Fibroblast of peridontal ligament (primary cell): ENCODE data around the gene NKAIN4.

ENCODE experiments used
- DNase-seq: peaks from one replicate; pipeline ENCODE4 v3.0.0-alpha.2; 2010; ENCODE audit errors: extremely low read depth

Gene NKAIN4

DNA sequence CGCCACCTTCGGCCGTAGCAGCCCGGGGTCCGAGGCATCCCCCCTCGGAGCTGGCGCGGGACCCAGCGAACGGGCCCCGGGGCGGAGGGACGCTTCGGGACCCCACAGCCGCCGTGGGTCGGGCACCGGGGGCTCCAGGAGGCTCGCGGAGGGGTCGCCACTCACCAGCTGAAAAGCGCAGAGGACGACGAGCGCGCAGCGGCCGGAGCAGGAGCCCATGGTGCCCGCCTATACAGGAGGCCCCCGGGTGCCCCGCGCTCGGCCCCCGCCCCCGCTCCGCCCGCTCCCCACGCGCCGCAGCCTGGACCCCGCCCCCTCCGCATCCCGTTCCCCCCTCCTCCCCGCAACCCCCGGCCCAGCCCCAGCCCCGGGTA is at the start of gene NKAIN4:
TSS of gene NKAIN4 (minus strand) at position 232 of the 374 bp plus-strand sequence. CDS start at position 219, 13 bp downstream.
- DNase-seq, result no peak

DNA sequence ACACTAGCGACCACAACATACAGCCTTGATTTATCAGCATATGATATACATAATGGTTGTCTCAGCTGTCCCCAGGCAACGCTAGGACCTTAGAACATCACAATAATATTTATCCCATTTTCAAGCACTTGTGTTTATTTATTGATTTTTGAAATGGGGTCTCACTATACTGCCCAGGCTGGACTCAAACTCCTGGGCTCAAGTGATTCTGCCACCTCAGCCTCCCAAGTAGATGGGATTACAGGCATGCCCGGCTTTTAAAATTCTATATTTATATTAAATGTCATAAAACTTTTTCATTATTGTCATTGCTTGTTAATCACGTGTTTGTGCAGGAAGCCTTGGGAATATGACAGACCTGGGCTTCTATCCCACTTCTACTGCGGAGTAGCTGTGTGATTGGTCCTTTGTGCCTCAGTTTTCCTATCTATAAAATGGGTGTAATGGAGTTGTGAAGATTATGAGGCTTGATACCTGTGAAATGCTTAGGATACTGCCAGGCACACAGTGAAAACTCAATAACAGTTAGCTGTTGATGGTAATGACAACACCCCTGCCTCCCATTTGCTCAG is 48.9 kb upstream of the NKAIN4 start:
- DNase-seq, result no peak

DNA sequence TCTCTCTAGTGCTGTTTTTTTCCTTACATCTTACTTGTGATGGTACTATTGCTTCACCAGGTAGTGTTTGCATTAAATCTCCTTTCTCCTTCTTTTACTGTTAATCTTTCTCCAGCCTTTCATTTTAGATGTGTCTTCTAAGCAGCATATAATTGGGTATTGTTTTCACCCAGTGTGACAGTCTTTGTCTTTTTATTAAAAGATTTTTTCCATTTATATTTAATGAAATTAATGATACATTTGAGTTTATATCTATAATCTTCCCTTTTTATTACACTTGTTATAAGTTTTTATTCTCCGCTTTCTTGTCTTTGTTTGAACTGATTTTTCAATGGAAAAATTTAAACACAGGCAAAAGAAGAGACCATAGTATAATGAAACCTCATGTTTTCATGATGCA is 47.4 kb upstream of the NKAIN4 start:
- DNase-seq, result no peak

DNA sequence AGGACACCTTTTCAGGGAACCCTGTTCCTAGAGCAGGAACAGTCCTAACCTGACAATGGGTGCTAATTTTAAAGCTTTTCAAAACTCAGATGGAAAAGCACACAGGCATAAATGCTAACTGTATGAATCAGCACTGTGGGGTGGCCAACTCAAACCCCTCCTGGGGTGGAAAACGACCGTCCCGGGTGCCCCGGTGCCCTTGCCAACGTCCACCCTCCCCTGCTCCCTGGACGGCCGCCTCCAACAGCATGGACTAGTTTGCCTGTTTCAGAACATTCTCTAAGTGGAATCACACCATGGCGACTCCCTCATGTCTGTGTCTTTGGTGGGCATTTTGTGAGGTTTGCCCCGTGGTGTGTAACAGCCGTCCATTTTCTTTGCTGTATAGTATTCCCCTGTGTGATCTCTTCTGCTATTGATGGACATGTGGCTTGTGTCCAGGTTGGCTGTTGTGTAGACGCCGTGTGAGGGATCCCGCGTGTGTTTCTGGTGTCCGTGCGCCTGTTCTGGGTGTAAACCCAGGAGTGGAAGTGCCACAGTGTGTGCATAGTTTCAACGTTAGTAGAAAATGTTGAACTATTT is 44.6 kb upstream of the NKAIN4 start:
- DNase-seq, result no peak

DNA sequence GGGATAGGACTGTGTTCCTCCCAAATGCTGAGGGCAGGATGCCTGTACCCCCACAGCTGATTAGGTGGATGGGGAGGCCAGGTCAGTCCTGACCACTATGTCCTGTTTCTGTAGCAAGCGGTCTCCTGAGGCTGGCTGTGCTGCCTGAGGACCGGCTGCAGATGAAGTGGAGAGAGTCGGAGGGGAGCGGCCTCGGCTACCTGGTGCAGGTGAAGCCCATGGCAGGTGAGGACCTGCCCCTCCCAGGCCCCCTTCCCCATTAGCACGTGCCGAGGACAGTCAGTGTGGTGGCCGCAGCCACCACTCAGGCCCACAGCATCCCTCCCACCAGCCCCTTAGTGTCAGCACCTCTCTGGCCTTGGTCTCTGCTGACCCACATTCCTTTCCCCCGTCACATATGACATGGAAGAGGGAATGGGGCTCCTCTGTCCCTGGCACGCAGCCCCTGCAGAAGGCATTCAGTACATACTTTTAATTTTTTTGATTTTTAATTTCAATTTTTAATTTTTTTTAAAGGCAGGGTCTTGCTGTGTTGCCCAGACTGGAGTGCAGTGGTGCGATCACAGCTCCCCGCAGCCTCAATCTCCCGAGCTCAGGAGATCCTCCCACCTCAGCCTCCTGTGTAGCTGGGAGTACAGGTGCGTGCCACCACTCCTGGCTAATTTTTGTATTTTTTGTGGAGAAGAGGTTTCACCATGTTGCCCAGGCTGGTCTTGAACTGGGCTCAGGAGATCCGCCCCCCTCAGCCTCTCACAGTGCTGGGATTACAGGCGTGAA is 43.7 kb upstream of the NKAIN4 start:
- no peak for DNase-seq

DNA sequence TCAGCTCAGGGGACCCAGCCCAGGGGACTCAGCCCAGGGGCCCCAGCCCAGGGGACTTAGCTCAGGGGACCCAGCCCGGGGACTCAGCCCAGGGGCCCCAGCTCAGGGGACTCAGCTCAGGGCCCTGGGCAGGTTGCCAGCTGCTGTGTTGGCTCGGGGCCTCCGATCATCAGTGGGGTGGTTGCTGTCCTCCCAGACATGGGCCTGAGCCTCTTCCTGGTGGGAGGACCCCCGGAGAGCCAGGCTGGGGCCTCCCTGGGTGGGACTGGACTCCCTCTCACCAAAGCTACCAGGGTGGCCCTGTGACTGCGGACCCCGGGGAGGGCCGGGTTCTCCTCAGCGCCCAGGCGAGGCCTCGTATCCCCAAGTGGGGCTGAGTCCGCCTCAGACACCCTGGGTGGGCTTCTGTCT is 43.1 kb upstream of the NKAIN4 start:
- no peak for DNase-seq

DNA sequence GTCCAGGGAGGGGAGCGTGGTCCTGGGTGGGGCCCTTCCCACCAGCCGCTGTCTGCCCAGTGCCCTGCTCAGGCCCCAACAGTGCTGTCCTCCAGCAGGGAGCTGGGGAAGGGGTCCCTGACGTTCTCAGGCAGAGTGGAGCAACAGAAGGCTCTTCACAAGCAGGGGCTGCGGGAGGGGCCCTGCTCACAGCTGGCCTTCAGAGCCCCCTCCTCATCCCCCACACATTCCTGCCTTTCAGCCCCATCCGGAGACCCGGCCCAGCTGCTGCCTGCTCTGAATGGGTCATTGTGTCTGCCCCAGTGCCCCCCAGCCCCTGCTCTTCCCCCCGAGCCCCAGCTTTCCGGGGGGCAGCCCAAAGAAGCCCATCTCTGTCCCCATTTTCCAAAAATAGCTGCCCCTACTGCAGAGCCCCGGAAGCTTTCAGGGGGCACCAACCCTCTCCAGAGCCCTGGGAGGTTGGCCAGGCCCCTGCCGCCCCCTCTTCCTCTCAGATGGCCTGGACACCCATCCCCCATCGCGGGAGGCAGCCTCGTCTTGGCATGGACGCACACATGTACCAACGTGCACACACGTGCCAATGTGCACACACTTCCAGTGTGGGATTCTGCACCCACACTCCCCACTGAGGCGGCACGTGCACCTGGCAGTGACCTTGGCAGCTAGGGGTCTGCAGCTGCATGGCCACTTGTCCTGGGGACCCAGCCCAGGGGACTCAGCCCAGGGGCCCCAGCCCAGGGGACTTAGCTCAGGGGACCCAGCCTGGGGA is 42.5 kb upstream of the NKAIN4 start:
- no peak for DNase-seq

DNA sequence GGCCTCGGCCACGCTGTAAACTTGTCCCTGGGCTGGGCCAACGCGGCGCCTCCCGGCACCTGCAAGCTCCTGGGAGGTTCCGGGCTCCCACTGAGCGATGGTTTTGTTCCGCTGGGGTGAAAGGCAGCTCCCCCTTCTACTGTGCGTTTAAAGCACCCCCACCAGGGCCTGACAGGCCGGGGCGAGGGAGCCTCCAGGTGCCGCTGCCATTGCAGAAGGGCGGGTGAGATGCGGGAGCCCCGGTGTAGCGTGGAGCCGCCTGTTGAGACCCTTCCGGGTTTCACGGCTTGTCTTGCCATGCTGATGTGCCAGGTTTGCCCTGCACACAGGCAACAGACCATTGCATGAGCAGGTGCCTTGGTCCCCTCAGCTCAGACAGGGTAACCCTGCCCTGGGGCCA is 41.6 kb upstream of the NKAIN4 start:
- no peak for DNase-seq

DNA sequence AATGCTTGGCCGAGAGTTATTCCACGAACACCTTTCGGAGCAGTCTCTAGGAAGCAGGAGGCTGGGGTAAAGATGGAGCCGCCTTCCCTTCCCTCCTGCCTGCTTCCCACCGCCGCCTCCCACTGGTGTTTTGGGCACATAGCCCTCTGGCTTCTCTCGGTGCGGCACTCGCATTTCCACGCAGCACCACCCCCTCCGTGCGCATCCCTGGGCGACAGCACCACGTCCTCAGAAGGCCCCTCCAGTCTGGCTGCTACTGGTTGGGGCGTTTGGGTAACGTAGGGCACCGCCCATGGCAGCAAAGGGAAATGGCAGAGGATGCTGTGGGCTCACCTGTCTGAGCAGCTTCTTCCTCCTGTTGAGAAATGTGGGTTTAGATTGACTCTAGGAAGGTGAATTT is 41.2 kb upstream of the NKAIN4 start:
- DNase-seq, result no peak

DNA sequence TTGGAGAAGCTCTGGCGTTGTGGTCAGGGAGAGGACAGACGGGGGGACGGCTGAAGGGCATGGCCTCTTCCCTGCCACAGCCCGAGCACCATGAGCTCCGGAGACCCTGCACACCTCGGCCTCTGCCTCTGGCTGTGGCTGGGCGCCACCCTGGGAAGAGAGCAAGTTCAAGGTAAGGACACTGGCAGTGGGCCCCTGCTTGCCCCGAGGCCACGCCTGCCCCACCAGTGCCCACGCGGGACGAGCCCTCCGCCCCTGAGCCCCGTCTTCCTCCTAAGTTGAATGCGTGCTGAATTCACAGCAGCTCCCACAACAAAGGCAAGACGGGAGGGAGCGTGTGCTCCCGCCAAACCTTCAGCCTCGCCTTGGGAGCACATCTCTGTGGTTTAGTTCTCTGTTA is 40.8 kb upstream of the NKAIN4 start:
- DNase-seq, result no peak

DNA sequence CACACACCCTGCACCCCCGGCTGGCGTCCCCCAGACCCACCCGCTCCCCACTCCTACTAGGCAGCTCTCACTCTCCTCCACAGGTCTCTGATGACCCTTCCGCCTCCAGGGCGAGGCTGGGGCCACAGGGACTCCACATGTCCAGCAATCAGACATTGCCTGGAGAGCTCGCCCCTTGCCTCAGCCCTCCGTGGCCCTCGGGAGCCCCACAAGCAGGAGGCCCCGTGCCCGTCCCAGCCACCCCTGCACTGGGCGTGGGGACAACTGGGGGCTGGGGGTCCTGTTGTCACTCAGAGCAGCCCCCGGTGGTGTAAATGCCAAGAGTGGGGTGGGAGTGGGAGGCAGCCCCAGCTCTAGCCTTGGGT is 40.3 kb upstream of the NKAIN4 start:
- DNase-seq, result no peak

DNA sequence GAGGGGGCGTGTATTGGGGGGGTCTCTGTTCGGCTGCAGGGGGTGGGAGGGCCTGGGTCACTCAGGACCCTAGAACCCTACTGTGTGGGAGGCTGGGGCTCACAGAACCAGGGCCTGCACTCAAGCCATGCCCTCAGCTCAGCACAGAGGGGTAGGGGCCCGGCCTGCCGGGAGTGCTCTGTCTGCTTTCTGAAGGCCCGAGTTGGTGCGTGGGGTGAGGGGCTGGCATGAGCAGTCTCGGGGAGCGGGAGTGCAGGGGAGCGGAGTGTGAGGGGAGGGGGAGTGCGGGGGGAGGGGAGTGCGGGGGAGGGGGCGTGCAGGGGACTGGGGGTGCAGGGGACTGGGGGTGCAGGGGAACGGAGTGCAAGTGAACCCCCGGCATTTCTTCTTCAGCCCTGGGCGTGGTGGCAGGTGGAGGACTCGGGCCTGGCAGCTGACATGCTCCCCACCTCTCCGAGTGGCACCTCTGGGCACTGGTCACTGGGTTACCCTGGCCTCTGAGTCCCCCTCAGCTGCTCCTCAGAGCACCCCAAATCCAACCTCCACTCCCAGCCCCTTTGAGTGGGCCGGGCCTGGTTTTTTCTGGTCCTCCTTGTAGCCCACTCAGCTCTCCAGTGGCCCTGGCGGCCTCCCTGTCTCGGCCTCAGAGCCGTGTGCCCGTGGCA is 39.7 kb upstream of the NKAIN4 start:
- no peak for DNase-seq

DNA sequence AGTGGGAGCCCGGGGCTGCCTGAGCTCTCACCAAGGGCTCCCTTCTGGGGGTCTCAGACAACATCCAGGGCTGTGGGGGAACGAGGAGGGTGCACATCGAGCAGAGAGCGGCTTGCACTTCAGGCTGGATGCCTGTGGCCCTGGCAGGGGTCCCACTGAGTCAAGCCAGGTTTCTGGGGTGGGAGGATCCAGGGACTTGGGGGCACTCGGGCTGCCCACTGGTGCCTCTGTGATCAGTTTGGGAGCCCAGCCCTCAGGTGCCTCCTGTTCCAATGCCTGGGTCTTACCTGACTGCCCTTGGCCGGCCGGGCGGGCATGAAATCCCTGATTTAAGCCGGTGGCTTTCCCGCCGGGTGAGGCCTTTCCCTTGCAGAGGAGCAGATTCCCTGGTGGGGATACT is 39.2 kb upstream of the NKAIN4 start:
- DNase-seq, result no peak

DNA sequence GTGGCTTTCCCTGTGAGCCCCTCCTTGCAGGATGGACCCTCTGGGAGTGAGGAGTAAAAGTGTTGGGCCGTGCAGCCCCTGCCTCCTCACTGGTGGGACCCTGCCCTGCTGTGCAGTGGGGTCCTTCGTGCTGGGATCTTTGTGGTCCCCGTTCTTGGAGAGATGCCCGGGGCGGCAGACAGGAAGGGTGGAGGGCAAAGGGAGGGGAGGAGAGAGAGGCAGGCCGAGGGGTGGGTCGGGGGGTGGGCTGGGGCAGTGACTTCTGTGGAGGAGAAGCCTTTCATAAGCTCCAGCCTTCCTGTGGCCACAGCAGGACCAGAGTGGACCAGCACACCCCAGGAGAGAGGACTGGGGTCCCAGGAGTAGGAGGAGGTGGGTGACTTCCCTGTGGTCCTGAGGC is 38.6 kb upstream of the NKAIN4 start, which contains the start of gene COL20A1:
TSS of gene COL20A1 (plus strand) at position 283 of the 400 bp plus-strand sequence. CDS start 1,922 bp downstream, outside the sequence.
- DNase-seq, result no peak

DNA sequence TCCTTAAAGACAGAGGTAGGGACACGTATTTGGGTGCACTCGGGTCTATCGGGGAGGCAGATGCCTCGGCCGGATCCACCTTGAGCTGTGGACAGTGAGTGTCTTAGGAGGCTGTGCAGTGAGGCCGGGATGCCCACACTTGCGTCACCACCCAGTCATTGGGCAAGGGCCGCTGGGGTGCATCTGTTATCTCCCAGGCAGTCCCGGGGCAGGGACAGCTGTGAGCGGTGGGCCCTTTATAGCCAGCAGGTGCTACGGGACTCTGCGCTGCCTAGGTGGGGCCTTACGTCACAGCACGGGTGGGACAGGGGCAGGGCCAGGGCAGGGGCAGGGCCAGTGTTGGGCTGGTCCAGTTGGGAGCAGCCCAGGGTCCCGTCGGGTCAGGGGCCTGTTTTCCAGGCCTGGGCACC is 38.0 kb upstream of the NKAIN4 start:
- DNase-seq, result no peak

DNA sequence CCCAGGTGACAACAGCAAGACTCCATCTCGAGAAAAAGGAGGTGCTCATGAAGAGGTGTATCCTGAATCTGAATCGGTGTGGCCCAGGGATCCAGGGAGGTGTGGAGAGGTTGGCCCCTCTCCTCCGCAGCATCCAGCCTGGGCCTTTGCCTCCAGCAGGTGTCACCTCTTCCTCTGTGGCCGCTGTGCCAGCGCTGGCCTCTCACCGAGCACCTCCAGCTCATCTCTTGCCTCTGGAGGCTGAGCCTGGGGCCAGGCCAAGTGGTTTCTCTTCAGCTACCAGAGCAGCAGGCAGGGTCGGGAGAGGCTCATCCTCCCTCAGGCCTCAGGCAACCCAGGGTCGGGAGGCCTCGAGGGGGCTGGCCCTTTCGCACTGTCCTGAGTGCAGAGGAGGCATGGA is 37.5 kb upstream of the NKAIN4 start:
- no peak for DNase-seq

DNA sequence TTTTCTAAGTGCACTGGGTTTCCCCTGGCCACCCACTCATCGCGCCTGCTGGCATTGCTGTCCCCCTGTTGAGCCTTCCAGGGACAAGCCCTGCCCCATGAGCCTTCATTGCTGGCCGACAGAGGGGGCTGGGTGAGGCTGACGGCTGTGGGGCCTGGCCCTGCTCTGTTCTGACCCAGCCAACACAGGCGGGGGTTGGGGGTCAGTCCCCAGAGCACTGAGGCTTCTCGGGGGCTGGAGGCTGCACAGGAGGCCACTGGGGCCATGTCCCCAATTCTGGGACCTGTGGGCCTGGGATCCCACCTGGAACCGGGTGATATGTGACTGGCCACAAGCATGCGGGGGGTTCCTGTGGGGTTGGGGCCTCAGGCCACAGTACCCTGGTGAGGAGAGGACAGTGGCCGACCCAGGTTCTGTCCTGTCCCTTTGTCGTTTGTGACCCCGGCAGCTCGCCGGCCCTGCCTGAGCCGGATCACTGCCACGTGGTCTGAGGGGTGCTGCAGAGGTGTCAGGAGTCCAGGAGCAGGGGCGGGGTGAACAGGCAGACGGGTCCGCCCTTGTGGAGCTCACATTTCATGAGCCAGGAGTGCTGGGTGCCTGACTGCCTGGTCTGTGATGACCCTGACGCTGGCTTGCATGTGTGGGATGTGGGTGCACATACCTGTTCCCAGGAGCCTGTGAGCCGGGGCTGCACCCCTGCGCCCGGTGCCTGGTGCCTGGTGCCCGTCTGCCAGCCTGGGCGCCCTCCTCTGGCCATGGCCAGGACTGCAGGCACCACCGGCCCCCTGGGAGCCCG is 36.6 kb upstream of the NKAIN4 start:
- DNase-seq, result no peak

DNA sequence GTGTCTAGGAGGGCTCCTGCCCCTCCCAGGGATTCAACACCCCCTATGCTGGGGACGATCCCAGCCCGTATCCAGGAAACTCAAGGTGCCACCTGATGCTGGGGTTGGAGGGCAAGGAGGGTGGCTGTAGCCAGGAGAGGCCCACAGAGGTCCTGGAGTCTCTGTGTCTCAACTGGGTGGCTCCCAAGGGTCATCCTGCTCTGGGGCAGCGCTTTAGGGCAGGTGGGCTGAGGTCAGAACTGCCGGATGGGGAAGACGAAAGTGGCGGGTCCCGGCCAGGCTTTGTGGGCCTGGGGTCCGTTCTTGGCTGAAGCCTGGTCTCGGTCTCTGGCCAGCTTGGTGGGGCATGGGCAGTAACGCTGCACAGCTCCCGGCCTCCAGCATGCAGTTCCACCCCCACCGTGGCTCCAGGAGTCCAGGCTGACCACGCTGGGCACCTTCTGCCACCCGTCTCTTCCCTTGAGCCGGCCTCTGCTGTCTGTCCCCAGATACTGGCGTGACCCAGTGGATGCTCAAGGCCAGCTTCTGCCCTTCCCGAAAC is 35.9 kb upstream of the NKAIN4 start:
- DNase-seq, result no peak

DNA sequence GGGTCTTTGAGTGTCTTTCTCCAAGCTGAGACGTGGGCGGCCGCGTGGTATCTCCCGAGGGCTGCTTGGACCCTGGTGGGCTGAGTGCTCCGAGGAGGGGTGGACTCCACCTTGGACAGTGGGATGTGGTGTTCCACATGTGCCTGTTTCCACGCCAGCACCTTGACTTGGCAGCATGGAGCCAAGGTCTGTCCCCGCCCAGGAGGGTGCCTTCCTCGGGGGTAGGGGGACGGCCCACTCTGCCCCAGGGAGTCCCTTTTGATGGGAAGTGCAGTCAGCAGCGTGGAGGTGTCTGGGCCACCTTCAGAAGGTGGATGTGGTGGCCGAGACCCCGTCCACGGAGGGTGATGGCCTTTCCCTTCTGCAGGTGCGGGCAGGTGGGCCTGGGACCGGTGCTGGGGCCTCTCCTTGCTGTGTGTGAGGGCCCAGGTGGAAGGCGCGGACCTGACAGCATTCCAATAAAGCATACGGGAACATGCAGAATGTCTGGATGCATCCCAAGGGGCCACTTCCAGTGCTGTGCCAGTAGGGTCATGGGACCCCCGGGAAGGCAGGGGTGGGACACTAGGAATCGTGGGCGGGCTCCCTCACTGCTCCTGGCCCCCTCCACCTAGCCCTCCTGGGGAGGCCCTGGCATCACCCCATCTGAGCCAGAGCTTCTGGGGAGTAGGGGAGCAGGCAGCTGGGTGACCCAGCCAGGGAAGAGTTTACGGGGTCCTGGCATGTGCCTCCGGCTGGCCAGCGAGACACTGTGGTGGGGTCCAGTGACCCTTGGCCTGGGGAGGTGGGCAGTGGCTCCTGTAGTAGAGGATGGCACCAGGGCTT is 35.3 kb upstream of the NKAIN4 start:
- no peak for DNase-seq
